Measurements from ENCODE around the gene BCL2L1. TPM values are rescaled to one million over a fixed set of nuclear protein-coding genes. Genes with fewer than 3 reads are reported as not detected.

BCL2L1 gene
- total RNA-seq, 1 experiment from 2014 or later, result 469 TPM

GRCh38 chr20:31641391-31641790, 81.3 kb downstream of the BCL2L1 start:
- Mint-ChIP-seq H3K27ac (ENCODE audit: unreplicated experiment) (no peak overlapping the region), H3K27me3 (ENCODE audit: insufficient read depth, unreplicated experiment) (no peaks in the 10 kb centered on the region), H3K4me3 (ENCODE audit: unreplicated experiment) (no peak overlapping the region), H3K4me1 (ENCODE audit: low read depth, unreplicated experiment) (no peaks in the 10 kb centered on the region), H3K36me3 (ENCODE audit: insufficient read depth, unreplicated experiment) (no peaks in the 10 kb centered on the region), H3K9me3 (ENCODE audit: unreplicated experiment) (no peaks in the 10 kb centered on the region)
- Histone ChIP-seq H3K36me3 (ENCODE audit: control insufficient read depth, insufficient read depth, low read length) (no peaks in the 10 kb centered on the region), H3K4me1 (no peaks in the 10 kb centered on the region), H3K9me3 (no peaks in the 10 kb centered on the region), H3K4me3 (ENCODE audit: low read depth, low read length) (no peak overlapping the region), H3K27me3 (replicated peaks; ENCODE audit: control insufficient read depth, insufficient read depth, low read length) (no peaks in the 10 kb centered on the region)
- TF ChIP-seq, protein P1, sequence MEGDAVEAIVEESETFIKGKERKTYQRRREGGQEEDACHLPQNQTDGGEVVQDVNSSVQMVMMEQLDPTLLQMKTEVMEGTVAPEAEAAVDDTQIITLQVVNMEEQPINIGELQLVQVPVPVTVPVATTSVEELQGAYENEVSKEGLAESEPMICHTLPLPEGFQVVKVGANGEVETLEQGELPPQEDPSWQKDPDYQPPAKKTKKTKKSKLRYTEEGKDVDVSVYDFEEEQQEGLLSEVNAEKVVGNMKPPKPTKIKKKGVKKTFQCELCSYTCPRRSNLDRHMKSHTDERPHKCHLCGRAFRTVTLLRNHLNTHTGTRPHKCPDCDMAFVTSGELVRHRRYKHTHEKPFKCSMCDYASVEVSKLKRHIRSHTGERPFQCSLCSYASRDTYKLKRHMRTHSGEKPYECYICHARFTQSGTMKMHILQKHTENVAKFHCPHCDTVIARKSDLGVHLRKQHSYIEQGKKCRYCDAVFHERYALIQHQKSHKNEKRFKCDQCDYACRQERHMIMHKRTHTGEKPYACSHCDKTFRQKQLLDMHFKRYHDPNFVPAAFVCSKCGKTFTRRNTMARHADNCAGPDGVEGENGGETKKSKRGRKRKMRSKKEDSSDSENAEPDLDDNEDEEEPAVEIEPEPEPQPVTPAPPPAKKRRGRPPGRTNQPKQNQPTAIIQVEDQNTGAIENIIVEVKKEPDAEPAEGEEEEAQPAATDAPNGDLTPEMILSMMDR (IDR thresholded peaks at IDR 0.05; ENCODE audit: insufficient read depth in 1 of 2, low read depth in 1 of 2, low read length in 1 of 2, severe bottlenecking in 1 of 2, unreplicated experiment in 1 of 2), result no peak
- POLR2A ChIA-PET, result no interaction called here
- BruUV-seq (replicated peaks), result no TSS peak
- CTCF ChIA-PET, result interaction anchor here (0.7 to 3.5 kb wide), 4 partner anchors 20 to 82 kb away, joined by 3 to 13 read pairs (median 4); no protein-coding TSS in a partner anchor
- intact Hi-C loops (cut with micrococcal nuclease; ENCODE audit: unreplicated experiment), result no loop called here
- no peak for DNase-seq

- no peaks in the 10 kb centered on the region for H3K4me1 ChIP-seq
- BruUV-seq (replicated peaks), result no TSS peak
- ChIA-PET CTCF (interaction anchor here (0.6 to 3.5 kb wide), 2 partner anchors 8 to 84 kb away, joined by 3 to 13 read pairs; no protein-coding TSS in a partner anchor), POLR2A (no interaction called here)
- Mint-ChIP-seq H3K36me3 (ENCODE audit: insufficient read depth, unreplicated experiment) (no peaks in the 10 kb centered on the region), H3K27me3 (ENCODE audit: insufficient read depth, unreplicated experiment) (no peaks in the 10 kb centered on the region), H3K27ac (ENCODE audit: unreplicated experiment) (no peak overlapping the region), H3K4me1 (ENCODE audit: low read depth, unreplicated experiment) (no peaks in the 10 kb centered on the region), H3K9me3 (ENCODE audit: unreplicated experiment) (no peaks in the 10 kb centered on the region), H3K4me3 (ENCODE audit: unreplicated experiment) (no peak overlapping the region)
- no peak for DNase-seq
- intact Hi-C loops (cut with micrococcal nuclease; ENCODE audit: unreplicated experiment), result no loop called here
- TF ChIP-seq, protein P1 (IDR thresholded peaks at IDR 0.05; ENCODE audit: insufficient read depth in 1 of 2, low read depth in 1 of 2, low read length in 1 of 2, severe bottlenecking in 1 of 2, unreplicated experiment in 1 of 2), result no peak
- H3K27me3 ChIP-seq (replicated peaks; ENCODE audit: control insufficient read depth, insufficient read depth, low read length), result no peaks in the 10 kb centered on the region
- no peaks in the 10 kb centered on the region for H3K36me3 ChIP-seq (ENCODE audit: control insufficient read depth, insufficient read depth, low read length)
- H3K9me3 ChIP-seq, result no peaks in the 10 kb centered on the region
- no peak overlapping the region for H3K4me3 ChIP-seq (ENCODE audit: low read depth, low read length)
Measured at GRCh38 chr20:31640259-31640658, 82.4 kb downstream of the BCL2L1 start.

GRCh38 chr20:31638816-31639215, 83.9 kb downstream of the BCL2L1 start:
- H3K4me3 Mint-ChIP-seq (ENCODE audit: unreplicated experiment), result no peak overlapping the region
- peaks cover 9% of the 10 kb centered on the region; the same call in 1 of the 2 replicates for H3K4me1 ChIP-seq
- H3K36me3 Mint-ChIP-seq (ENCODE audit: insufficient read depth, unreplicated experiment), result no peaks in the 10 kb centered on the region
- H3K9me3 ChIP-seq, result no peaks in the 10 kb centered on the region
- H3K27me3 Mint-ChIP-seq (ENCODE audit: insufficient read depth, unreplicated experiment), result no peaks in the 10 kb centered on the region
- BruUV-seq (replicated peaks), result no TSS peak
- intact Hi-C loops (cut with micrococcal nuclease; ENCODE audit: unreplicated experiment), result no loop called here
- H3K36me3 ChIP-seq (ENCODE audit: control insufficient read depth, insufficient read depth, low read length), result no peaks in the 10 kb centered on the region
- no peaks in the 10 kb centered on the region for H3K4me1 Mint-ChIP-seq (ENCODE audit: low read depth, unreplicated experiment)
- DNase-seq, result no peak
- TF ChIP-seq, protein P1 (IDR thresholded peaks at IDR 0.05; ENCODE audit: insufficient read depth in 1 of 2, low read depth in 1 of 2, low read length in 1 of 2, severe bottlenecking in 1 of 2, unreplicated experiment in 1 of 2), result no peak
- no peak overlapping the region for H3K27ac Mint-ChIP-seq (ENCODE audit: unreplicated experiment)
- no peaks in the 10 kb centered on the region for H3K9me3 Mint-ChIP-seq (ENCODE audit: unreplicated experiment)
- ChIA-PET CTCF (interaction anchor here (3.5 kb wide), 1 partner anchor 85 kb away, joined by 13 read pairs; no protein-coding TSS in a partner anchor), POLR2A (no interaction called here)
- H3K27me3 ChIP-seq (replicated peaks; ENCODE audit: control insufficient read depth, insufficient read depth, low read length), result no peaks in the 10 kb centered on the region
- no peak overlapping the region for H3K4me3 ChIP-seq (ENCODE audit: low read depth, low read length)

All from Caco-2 (cell line).